OCI-LY1 (cell line): ENCODE results near the gene MON2.

Experiments
- H2AFZ ChIP-seq: fragments of 200-600 bp; sonication (generic), shearing (Covaris generic); 2 replicates; pipeline ENCODE4 v1.6.0; 2014; ENCODE audit warnings: antibody characterized with exemption, mild to moderate bottlenecking, low read length
- H3F3A ChIP-seq: fragments of 200-600 bp; sonication (generic), shearing (Covaris generic); 2 replicates; pipeline ENCODE4 v1.6.0; 2014; ENCODE audit warnings: mild to moderate bottlenecking, antibody characterized with exemption, low read length, moderate library complexity; ENCODE audit not compliant: insufficient read depth
- H3K27ac ChIP-seq: fragments of 200-600 bp; sonication (generic); 2 replicates; pipeline ENCODE4 v1.5.1; 2014; ENCODE audit warnings: low read length, mixed run types, mild to moderate bottlenecking, low read depth; ENCODE audit not compliant: poor library complexity, severe bottlenecking
- H3K27me3 ChIP-seq: fragments of 200-600 bp; sonication (generic); 2 replicates; pipeline ENCODE4 v1.6.0; 2014; ENCODE audit warnings: antibody characterized with exemption, mild to moderate bottlenecking, low read length, moderate library complexity; ENCODE audit not compliant: insufficient read depth
- H3K36me3 ChIP-seq: fragments of 200-600 bp; sonication (generic); 2 replicates; pipeline ENCODE4 v1.6.1; 2014; ENCODE audit warnings: mild to moderate bottlenecking, antibody characterized with exemption, low read length, moderate library complexity, mixed read lengths; ENCODE audit not compliant: insufficient read depth
- H3K4me1 ChIP-seq: fragments of 200-600 bp; sonication (generic); 2 replicates; pipeline ENCODE4 v1.5.1; 2014; ENCODE audit warnings: mild to moderate bottlenecking, low read length, moderate library complexity; ENCODE audit not compliant: insufficient read depth, severe bottlenecking
- H3K4me2 ChIP-seq: fragments of 200-600 bp; sonication (generic), shearing (Covaris generic); 2 replicates; pipeline ENCODE4 v1.6.1; 2014; ENCODE audit warnings: low read length
- H3K4me3 ChIP-seq: fragments of 200-600 bp; sonication (generic); 2 replicates; pipeline ENCODE4 v1.5.1; 2014; ENCODE audit warnings: low read length, low read depth, mild to moderate bottlenecking, mixed read lengths; ENCODE audit not compliant: poor library complexity, severe bottlenecking
- H3K79me2 ChIP-seq: fragments of 200-600 bp; shearing (Covaris generic); 2 replicates; pipeline ENCODE4 v1.6.1; 2016; ENCODE audit warnings: mixed run types, low read length, mixed read lengths; ENCODE audit not compliant: insufficient read depth
- H3K9ac ChIP-seq: fragments of 200-600 bp; sonication (generic), shearing (Covaris generic); 2 replicates; pipeline ENCODE4 v1.6.1; 2014; ENCODE audit warnings: mild to moderate bottlenecking, low read length, mixed read lengths
- H3K9me2 ChIP-seq: fragments of 200-600 bp; sonication (generic), shearing (Covaris generic); 2 replicates; pipeline ENCODE4 v1.6.1; 2014; ENCODE audit warnings: low read depth, mild to moderate bottlenecking, low read length, mixed read lengths
- H3K9me3 ChIP-seq: fragments of 200-600 bp; shearing (Covaris generic); 2 replicates; pipeline ENCODE4 v1.6.1; 2014; ENCODE audit warnings: low read length, mixed read lengths
- H4K20me1 ChIP-seq: fragments of 200-600 bp; sonication (generic), shearing (Covaris generic); 2 replicates; pipeline ENCODE4 v1.6.0; 2016; ENCODE audit warnings: mild to moderate bottlenecking, low read length; ENCODE audit not compliant: insufficient read depth
- EZH2 ChIP-seq: fragments of 200-600 bp; sonication (generic), shearing (Covaris generic); IDR thresholded peaks from 2 replicates; pipeline ENCODE4 v1.8.0; 2017; ENCODE audit warnings: borderline replicate concordance, mixed run types, mild to moderate bottlenecking, antibody characterized with exemption, low read length, moderate library complexity, mixed read lengths
- TF ChIP-seq, protein P1 (sequence below): fragments of 200-600 bp; sonication (generic), shearing (Covaris generic); IDR thresholded peaks from 2 replicates; pipeline ENCODE4 v1.5.1; 2017; ENCODE audit warnings: mild to moderate bottlenecking, antibody characterized with exemption, low read length, moderate library complexity, mixed read lengths

MON2 gene

DNA sequence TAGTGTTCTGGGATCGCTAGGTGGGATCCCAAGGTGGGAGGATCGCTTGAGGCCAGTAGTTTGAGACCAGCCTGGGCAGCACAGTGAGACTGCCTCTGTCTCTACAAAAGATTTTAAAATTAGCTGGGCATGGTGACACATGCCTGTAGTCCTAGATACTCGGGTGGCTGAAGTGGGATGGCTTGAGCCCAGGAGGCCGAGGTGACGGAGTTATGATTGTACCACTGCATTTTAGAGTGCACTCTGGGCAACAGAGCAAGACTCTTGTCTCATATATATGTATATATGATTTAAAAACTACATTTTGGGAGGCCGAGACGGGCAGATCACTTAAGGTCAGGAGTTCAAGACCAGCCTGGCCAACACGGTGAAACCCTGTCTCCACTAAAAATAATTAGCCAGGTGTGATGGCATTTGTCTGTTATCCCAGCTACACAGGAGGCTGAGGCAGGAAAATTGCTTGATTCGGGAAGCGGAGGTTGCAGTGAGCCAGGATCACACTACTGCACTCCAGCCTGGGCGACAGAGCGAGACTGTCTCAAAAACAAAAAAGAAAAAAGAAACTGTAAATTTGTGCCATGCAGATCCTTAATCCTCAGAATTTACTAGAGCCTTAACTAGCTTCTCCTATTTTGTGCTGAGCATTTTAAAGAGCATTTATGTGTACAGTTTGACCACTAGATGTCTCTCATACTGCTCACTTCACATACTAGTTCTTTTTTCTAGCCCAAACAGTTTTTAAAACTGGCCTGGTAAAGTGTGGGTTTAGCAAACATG is 114.8 kb downstream of the MON2 start:
- Histone ChIP-seq H2AFZ (no peak overlapping the region), H3K36me3 (peaks cover 4% of the 10 kb centered on the region; the same call in 1 of the 2 replicates), H3K27me3 (no peaks in the 10 kb centered on the region), H3K4me1 (no peaks in the 10 kb centered on the region), H3K4me2 (no peak overlapping the region), H3K27ac (no peak overlapping the region), H4K20me1 (no peaks in the 10 kb centered on the region), H3K9me3 (no peaks in the 10 kb centered on the region), H3F3A (no peaks in the 10 kb centered on the region), H3K79me2 (no peaks in the 10 kb centered on the region), H3K4me3 (no peak overlapping the region), H3K9me2 (no peaks in the 10 kb centered on the region), H3K9ac (no peak overlapping the region)
- TF ChIP-seq, protein P1, sequence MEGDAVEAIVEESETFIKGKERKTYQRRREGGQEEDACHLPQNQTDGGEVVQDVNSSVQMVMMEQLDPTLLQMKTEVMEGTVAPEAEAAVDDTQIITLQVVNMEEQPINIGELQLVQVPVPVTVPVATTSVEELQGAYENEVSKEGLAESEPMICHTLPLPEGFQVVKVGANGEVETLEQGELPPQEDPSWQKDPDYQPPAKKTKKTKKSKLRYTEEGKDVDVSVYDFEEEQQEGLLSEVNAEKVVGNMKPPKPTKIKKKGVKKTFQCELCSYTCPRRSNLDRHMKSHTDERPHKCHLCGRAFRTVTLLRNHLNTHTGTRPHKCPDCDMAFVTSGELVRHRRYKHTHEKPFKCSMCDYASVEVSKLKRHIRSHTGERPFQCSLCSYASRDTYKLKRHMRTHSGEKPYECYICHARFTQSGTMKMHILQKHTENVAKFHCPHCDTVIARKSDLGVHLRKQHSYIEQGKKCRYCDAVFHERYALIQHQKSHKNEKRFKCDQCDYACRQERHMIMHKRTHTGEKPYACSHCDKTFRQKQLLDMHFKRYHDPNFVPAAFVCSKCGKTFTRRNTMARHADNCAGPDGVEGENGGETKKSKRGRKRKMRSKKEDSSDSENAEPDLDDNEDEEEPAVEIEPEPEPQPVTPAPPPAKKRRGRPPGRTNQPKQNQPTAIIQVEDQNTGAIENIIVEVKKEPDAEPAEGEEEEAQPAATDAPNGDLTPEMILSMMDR, result peak; percentile 67
- TF ChIP-seq EZH2, result no peak

DNA sequence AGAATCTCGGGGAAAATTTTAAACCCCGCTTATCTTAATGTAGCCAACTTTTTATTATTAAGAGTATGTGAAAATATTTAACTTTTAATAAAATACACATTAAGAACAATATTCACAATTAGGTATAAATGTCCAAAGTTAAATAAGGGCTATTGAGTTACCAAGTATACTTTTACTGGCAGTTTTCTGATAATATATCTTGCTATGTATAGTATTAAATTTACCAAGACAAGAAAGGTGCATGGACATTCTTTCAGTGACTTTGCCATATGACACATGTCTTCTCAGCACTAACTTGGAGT is 115.4 kb downstream of the MON2 start:
- Histone ChIP-seq H3K9me2 (no peaks in the 10 kb centered on the region), H3K4me3 (no peak overlapping the region), H2AFZ (no peak overlapping the region), H3K9ac (no peak overlapping the region), H3K9me3 (no peaks in the 10 kb centered on the region), H3K4me1 (no peaks in the 10 kb centered on the region), H4K20me1 (no peaks in the 10 kb centered on the region), H3F3A (no peaks in the 10 kb centered on the region), H3K27ac (no peak overlapping the region), H3K36me3 (peaks cover 7% of the 10 kb centered on the region; the same call in 1 of the 2 replicates), H3K27me3 (no peaks in the 10 kb centered on the region), H3K79me2 (no peaks in the 10 kb centered on the region), H3K4me2 (no peak overlapping the region)
- TF ChIP-seq, protein P1, result no peak
- TF ChIP-seq EZH2, result no peak

DNA sequence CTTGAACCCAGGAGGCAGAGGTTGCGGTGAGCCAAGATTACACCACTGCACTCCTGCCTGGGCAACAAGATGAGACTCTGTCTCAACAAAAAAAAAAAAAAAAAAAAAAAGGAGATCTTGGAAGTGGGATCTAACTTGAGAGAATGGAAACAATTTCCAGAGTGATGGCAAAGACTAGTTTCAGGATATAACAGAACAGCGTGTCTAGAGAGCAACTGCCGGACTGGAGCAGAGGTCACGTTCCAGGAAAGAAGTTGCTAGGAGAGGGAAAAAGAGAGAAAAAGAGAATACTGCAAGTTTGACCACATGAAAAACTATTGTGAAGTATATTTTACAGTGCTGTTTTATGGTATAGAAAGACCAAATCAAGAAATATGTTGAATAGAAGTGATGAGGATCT is 118.0 kb downstream of the MON2 start:
- H3K4me2 ChIP-seq, result no peak overlapping the region
- TF ChIP-seq, protein P1, result no peak
- no peak for TF ChIP-seq EZH2

More for the DNA sequence above, 118.0 kb downstream of the MON2 start:
- H3K4me3 ChIP-seq, result no peak overlapping the region
- no peak overlapping the region for H2AFZ ChIP-seq
- H3K27ac ChIP-seq, result no peak overlapping the region
- no peaks in the 10 kb centered on the region for H3K9me2 ChIP-seq
- H4K20me1 ChIP-seq, result no peaks in the 10 kb centered on the region
- no peak overlapping the region for H3K9ac ChIP-seq
- no peaks in the 10 kb centered on the region for H3K4me1 ChIP-seq
- peaks cover 13% of the 10 kb centered on the region; the same call in 1 of the 2 replicates for H3K36me3 ChIP-seq
- no peaks in the 10 kb centered on the region for H3K9me3 ChIP-seq
- no peaks in the 10 kb centered on the region for H3F3A ChIP-seq
- no peaks in the 10 kb centered on the region for H3K27me3 ChIP-seq
- no peaks in the 10 kb centered on the region for H3K79me2 ChIP-seq
